Esophagus muscularis mucosa (tissue), 4 donors: Measurements from ENCODE around the gene MEGF6. TPM values are rescaled to one million over a fixed set of nuclear protein-coding genes. Genes with fewer than 3 reads are reported as not detected.

Experiments
- DNase-seq: peaks from one replicate; pipeline ENCODE4 v3.0.0-alpha.2; 2017; ENCODE audit errors: extremely low spot score
- H3K27ac ChIP-seq, 4 donors: fragments of 200-600 bp; sonication (generic); replicated peaks in 1 of 4; 1 replicate in 3 of 4; 2 replicates in 1 of 4; pipeline ENCODE4 v1.5.1; 2016 to 2019; ENCODE audit warnings: mild to moderate bottlenecking in 1 of 4
- H3K27me3 ChIP-seq, 4 donors: fragments of 200-600 bp; sonication (generic); one replicate each; pipeline versions ENCODE4 v1.5.1 to v1.6.0; 2016 to 2019
- H3K36me3 ChIP-seq, 4 donors: fragments of 200-600 bp; sonication (generic); one replicate each; pipeline ENCODE4 v1.5.1; 2016 to 2019
- H3K4me1 ChIP-seq, 4 donors: fragments of 200-600 bp; sonication (generic); one replicate each; pipeline ENCODE4 v1.5.1; 2016 to 2019
- H3K4me3 ChIP-seq, 4 donors: fragments of 200-600 bp; sonication (generic); 1 replicate in 2 of 4; 2 replicates in 2 of 4; pipeline ENCODE4 v1.5.1; 2016 to 2019; ENCODE audit warnings: mild to moderate bottlenecking in 4 of 4, moderate library complexity in 1 of 4
- H3K9me3 ChIP-seq, 4 donors: fragments of 200-600 bp; sonication (generic); 1 replicate in 3 of 4; 2 replicates in 1 of 4; pipeline ENCODE4 v1.5.1; 2016 to 2019
- EP300 ChIP-seq: sonication (generic); formaldehyde crosslinking; IDR thresholded peaks from one replicate; pipeline ENCODE4 v1.6.1; 2017; ENCODE audit warnings: antibody characterized with exemption
- POLR2A ChIP-seq: fragments of 450-650 bp; IDR thresholded peaks from one replicate; pipeline ENCODE4 v1.6.1; 2017; ENCODE audit warnings: antibody characterized with exemption, moderate library complexity, mild to moderate bottlenecking, low read depth
- POLR2AphosphoS5 ChIP-seq, 2 donors: sonication (generic); formaldehyde crosslinking; IDR thresholded peaks; one replicate each; pipeline ENCODE4 v1.6.1; 2017; ENCODE audit warnings: antibody characterized with exemption in 2 of 2
- WGBS: methylation state at CpG from one replicate; pipeline ENCODE4 v1.1.5; 2018; 5-methylcytosine and 5-hydroxymethylcytosine counted together
- intact Hi-C: fragments of 100-400 bp; cut with DNase I; formaldehyde crosslinking; loops from one replicate; pipeline ENCODE4 v1.15.1; 2023
- total RNA-seq, 4 donors: library from RNA; depleted of rRNA; stranded (reverse); fragments of >200 nt; gene quantifications; one replicate each; pipeline versions ENCODE4 v1.1.0 to v1.2.1, GENCODE V29; 2016
- TF ChIP-seq, protein P1 (sequence below), 3 experiments: fragments of 200-600 bp in 2 of 3; fragments of 450-650 bp in 1 of 3; sonication (generic) in 2 of 3; IDR thresholded peaks; one replicate each; pipeline ENCODE4 v1.5.1; 2017 to 2019; ENCODE audit warnings: antibody characterized with exemption in 3 of 3, mild to moderate bottlenecking in 2 of 3, moderate library complexity in 1 of 3

Gene MEGF6
- total RNA-seq, 4 donors from 2014 or later: 9.3 to 18.1 (median 12.7) TPM

DNA sequence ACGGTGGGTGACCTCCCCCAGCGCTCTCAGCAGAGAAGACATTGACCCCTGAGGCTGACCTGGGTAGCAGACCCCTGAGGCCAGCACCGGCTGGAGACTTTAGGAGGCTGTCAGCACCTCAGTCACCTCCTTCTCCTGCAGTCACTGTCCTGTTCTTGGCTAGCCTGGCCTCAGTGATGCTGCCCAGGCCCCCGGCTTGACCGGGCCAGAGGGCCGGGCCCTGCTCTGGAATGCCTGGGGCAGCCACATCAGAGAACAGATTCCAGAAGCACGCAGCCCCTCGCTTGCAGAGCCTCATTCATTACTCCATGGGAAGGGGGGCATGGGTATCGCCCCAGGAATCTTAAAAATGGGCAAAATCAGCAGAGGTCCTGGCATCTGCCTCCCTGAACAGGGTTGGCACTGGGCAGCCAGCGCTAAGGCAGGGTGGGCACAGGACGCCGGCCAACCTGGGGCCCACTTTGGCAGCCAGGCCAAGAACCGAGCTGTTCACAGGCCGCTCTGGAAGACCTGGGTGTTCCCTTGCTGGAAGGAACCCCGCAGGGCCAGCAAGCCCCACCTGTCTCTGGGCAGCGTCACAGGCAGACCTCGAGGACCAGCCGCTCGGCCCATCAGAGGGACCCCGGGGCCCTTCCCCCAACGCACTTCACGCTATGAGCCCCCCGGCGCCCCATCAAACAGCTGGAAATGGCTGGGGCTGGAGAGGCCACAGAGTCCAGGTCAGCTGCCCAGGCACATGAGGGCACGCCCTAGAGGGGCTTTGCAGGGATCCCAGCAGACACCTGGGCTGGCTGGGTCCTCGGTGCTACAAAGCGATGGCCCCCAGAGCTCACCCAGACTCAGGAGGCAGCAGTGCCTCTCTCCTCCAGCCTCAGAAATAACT is 45.1 kb downstream of the MEGF6 start:
- TF ChIP-seq POLR2AphosphoS5 (IDR thresholded peaks at IDR 0.05) (no peak), POLR2A (no peak), EP300 (no peak)
- TF ChIP-seq, protein P1, sequence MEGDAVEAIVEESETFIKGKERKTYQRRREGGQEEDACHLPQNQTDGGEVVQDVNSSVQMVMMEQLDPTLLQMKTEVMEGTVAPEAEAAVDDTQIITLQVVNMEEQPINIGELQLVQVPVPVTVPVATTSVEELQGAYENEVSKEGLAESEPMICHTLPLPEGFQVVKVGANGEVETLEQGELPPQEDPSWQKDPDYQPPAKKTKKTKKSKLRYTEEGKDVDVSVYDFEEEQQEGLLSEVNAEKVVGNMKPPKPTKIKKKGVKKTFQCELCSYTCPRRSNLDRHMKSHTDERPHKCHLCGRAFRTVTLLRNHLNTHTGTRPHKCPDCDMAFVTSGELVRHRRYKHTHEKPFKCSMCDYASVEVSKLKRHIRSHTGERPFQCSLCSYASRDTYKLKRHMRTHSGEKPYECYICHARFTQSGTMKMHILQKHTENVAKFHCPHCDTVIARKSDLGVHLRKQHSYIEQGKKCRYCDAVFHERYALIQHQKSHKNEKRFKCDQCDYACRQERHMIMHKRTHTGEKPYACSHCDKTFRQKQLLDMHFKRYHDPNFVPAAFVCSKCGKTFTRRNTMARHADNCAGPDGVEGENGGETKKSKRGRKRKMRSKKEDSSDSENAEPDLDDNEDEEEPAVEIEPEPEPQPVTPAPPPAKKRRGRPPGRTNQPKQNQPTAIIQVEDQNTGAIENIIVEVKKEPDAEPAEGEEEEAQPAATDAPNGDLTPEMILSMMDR (IDR thresholded peaks at IDR 0.05): no peak
- peaks cover 0 to 21% (median 0%) of the 10 kb centered on the region in 4 donors for H3K27me3 ChIP-seq
- no peak for DNase-seq
- no peaks in the 10 kb centered on the region for H3K9me3 ChIP-seq
- no peaks in the 10 kb centered on the region for H3K36me3 ChIP-seq
- peaks cover 0 to under 1% (median 0%) of the 10 kb centered on the region in 4 donors for H3K4me1 ChIP-seq
- H3K27ac ChIP-seq: no peak overlapping the region
- H3K4me3 ChIP-seq: no peak overlapping the region
- 89% methylated on average over 5 of the region's 27 CpGs for WGBS
- intact Hi-C loops: loop anchor here (5.0 kb wide), 1 partner anchor 51 kb away; no protein-coding TSS in a partner anchor

DNA sequence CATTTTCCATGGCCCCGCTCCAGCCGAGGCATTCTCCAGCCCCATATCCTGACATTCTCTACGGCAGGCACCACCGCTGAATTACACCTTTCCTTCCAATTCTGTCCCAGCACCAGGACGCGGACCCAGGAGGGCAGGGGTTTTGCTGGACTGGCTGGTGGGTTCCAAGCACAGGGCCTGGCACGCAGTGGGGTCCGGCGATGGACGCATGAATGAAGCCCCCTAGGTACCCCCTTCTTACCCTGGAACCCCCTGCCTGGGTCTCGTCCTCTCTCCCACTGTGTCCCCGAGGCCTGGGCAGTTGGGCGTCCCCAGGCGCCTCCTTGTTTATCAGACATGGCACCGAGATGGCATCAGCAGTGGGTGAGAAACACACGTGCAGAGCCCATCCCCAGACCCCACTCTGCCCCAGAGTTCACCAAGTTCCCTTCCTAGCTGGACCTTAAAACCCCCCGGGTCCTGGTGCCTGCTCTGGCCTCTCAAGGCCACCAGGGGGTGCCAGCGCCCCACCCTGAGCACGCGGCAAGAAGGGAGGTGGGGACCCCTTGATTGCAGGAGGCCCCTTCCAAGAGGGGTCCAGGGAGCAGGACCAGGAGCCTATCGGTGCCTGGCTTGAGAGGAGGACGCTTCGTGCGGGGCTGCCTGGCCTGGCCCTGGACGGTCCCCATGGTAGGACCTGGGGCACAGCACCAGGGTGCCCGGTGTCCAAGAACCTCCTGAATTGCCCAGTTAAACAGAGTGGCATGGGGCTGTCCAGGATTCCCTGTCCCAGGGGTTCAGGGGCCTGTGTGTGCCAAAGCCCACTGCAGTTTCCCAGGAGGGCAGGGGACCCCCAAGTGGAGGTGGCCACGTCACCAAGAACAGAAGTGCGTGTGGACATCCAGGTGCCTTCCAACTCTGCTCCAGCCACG is 46.1 kb downstream of the MEGF6 start:
- no peaks in the 10 kb centered on the region for H3K9me3 ChIP-seq
- 68% methylated on average over 21 of the region's 29 CpGs for WGBS
- no peak overlapping the region for H3K4me3 ChIP-seq
- no peak for TF ChIP-seq POLR2AphosphoS5 (IDR thresholded peaks at IDR 0.05)
- TF ChIP-seq, protein P1 (IDR thresholded peaks at IDR 0.05): peak; percentile 69 to 87 (median 70)
- no peak for DNase-seq
- intact Hi-C loops: loop anchor here (5.0 kb wide), 1 partner anchor 52 kb away; no protein-coding TSS in a partner anchor
- H3K27ac ChIP-seq: no peak overlapping the region
- H3K36me3 ChIP-seq: no peaks in the 10 kb centered on the region
- peaks cover 0 to 12% (median 8%) of the 10 kb centered on the region in 4 donors for H3K4me1 ChIP-seq
- peaks cover 0 to 21% (median 0%) of the 10 kb centered on the region in 4 donors for H3K27me3 ChIP-seq

DNA sequence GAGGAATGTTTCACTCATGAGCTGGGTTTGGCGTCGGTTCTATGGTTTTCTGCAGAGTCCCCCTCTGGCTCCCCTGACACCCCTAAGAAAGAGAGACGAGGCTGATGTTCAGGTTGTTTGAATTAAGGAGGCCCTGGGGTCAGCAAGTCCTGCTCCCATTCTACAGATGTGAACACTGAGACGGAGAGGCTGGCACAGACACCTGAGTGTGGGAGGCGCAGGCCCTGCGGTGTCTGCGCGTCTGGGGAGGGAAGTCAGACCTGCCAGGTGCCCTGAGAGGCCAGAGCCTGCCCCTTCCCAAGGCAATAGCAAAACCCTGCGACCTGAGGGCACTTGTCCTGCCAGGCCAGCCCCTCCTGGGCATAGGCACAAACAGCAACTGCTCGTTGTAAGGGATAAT is 47.7 kb downstream of the MEGF6 start:
- intact Hi-C loops: no loop called here

DNA sequence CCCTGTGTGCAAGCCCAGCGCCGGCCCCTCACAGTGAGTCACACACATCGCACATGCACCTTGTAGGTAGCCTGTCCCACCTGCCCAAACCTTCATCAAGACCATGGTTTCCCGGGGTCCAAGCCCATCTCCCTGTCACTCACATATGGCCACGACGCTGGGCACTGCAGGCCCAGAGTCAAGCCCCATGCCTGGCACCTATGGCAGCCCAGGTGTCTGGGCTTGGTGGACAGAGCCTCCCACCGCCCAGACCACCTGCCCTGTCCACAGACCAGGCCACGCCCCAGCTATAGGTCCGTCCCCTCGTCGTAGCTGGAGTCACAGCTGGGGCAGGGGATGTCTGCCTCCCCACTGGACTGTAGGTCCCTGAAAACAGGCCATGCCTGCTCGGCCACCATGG is 48.2 kb downstream of the MEGF6 start:
- intact Hi-C loops: no loop called here
- H3K36me3 ChIP-seq: no peaks in the 10 kb centered on the region
- peaks cover 0 to 15% (median 0%) of the 10 kb centered on the region in 4 donors for H3K27me3 ChIP-seq
- no peaks in the 10 kb centered on the region for H3K9me3 ChIP-seq
- 90% methylated on average over 2 of the region's 12 CpGs for WGBS
- H3K27ac ChIP-seq: no peak overlapping the region
- no peak overlapping the region for H3K4me3 ChIP-seq
- H3K4me1 ChIP-seq: peaks cover 0 to 13% (median 10%) of the 10 kb centered on the region in 4 donors
- TF ChIP-seq, protein P1 (IDR thresholded peaks at IDR 0.05): no peak
- DNase-seq: no peak

More for the DNA sequence above, 47.7 kb downstream of the MEGF6 start:
- 89% methylated on average over 10 of the region's 10 CpGs for WGBS
- peaks cover 0 to 13% (median 10%) of the 10 kb centered on the region in 4 donors for H3K4me1 ChIP-seq
- peaks cover 0 to 16% (median 0%) of the 10 kb centered on the region in 4 donors for H3K27me3 ChIP-seq
- DNase-seq: no peak
- H3K27ac ChIP-seq: no peak overlapping the region
- TF ChIP-seq EP300: no peak
- TF ChIP-seq, protein P1 (IDR thresholded peaks at IDR 0.05): no peak
- no peak for TF ChIP-seq POLR2A
- TF ChIP-seq POLR2AphosphoS5 (IDR thresholded peaks at IDR 0.05): no peak
- H3K9me3 ChIP-seq: no peaks in the 10 kb centered on the region
- H3K36me3 ChIP-seq: no peaks in the 10 kb centered on the region
- no peak overlapping the region for H3K4me3 ChIP-seq
